Duodenal mucosa (tissue), 2 donors: ENCODE measurements around the gene NEMP2.
"Not testable (repeated sequence)": the region's sequence is repeated elsewhere in the genome, so short reads cannot be mapped to it uniquely, and the experiment has no call there.

Experiments
- H3K27ac ChIP-seq: one replicate; pipeline ENCODE4 v1.7.0; 2013; ENCODE audit warnings: low read depth, low read length
- H3K27me3 ChIP-seq, 2 donors: one replicate each; pipeline ENCODE4 v1.7.0; 2013; ENCODE audit warnings: low read length in 2 of 2, control low read depth in 1 of 2; ENCODE audit not compliant: insufficient read depth in 2 of 2, control insufficient read depth in 1 of 2
- H3K36me3 ChIP-seq, 2 donors: one replicate each; pipeline ENCODE4 v1.7.0; 2013; ENCODE audit warnings: low read length in 2 of 2, control low read depth in 1 of 2; ENCODE audit not compliant: insufficient read depth in 2 of 2, control insufficient read depth in 1 of 2
- H3K4me1 ChIP-seq, 2 donors: one replicate each; pipeline ENCODE4 v1.7.0; 2013; ENCODE audit warnings: low read length in 2 of 2, control low read depth in 1 of 2; ENCODE audit not compliant: insufficient read depth in 2 of 2, control insufficient read depth in 1 of 2
- H3K4me3 ChIP-seq, 2 donors: one replicate each; pipeline ENCODE4 v1.7.0; 2013; ENCODE audit warnings: low read length in 2 of 2, low read depth in 1 of 2
- H3K9ac ChIP-seq, 2 donors: one replicate each; pipeline ENCODE4 v1.7.0; 2013; ENCODE audit warnings: low read length in 2 of 2, low read depth in 1 of 2
- H3K9me3 ChIP-seq, 2 donors: one replicate each; pipeline ENCODE4 v1.7.0; 2013; ENCODE audit warnings: low read length in 2 of 2, control low read depth in 1 of 2; ENCODE audit not compliant: control insufficient read depth in 1 of 2

NEMP2 gene

GRCh38 chr2:190511104-190511503 is 23.4 kb downstream of the NEMP2 start:
- Histone ChIP-seq H3K27me3 (no peaks in the 10 kb centered on the region), H3K4me1 (peaks cover 8 to 11% of the 10 kb centered on the region in 2 donors), H3K9me3 (no peaks in the 10 kb centered on the region), H3K9ac (no peak overlapping the region), H3K27ac (no peak overlapping the region), H3K4me3 (no peak overlapping the region), H3K36me3 (peaks cover 1 to 3% of the 10 kb centered on the region in 2 donors)

GRCh38 chr2:190509895-190510294 is 24.6 kb downstream of the NEMP2 start:
- not testable (repeated sequence) for H3K4me3 ChIP-seq, H3K27ac ChIP-seq, H3K9ac ChIP-seq, H3K27me3 ChIP-seq, H3K9me3 ChIP-seq, H3K36me3 ChIP-seq
- peaks cover 8 to 18% of the 10 kb centered on the region in 2 donors for H3K4me1 ChIP-seq

GRCh38 chr2:190507135-190507534 is 27.4 kb downstream of the NEMP2 start:
- Histone ChIP-seq H3K9me3 (no peaks in the 10 kb centered on the region), H3K4me1 (peaks cover 8 to 23% of the 10 kb centered on the region in 2 donors), H3K27me3 (no peaks in the 10 kb centered on the region), H3K36me3 (peaks cover 0 to 33% of the 10 kb centered on the region in 2 donors), H3K9ac (no peak overlapping the region), H3K27ac (no peak overlapping the region), H3K4me3 (no peak overlapping the region)

- Histone ChIP-seq H3K27me3 (no peaks in the 10 kb centered on the region), H3K4me3 (no peak overlapping the region), H3K27ac (no peak overlapping the region), H3K36me3 (peaks cover 0 to 33% of the 10 kb centered on the region in 2 donors), H3K4me1 (peaks cover 8 to 24% of the 10 kb centered on the region in 2 donors), H3K9ac (no peak overlapping the region), H3K9me3 (no peaks in the 10 kb centered on the region)
Measured at GRCh38 chr2:190506666-190507065, 27.9 kb downstream of the NEMP2 start.

GRCh38 chr2:190505696-190506095 is 28.8 kb downstream of the NEMP2 start:
- Histone ChIP-seq H3K4me3 (no peak overlapping the region), H3K27me3 (no peaks in the 10 kb centered on the region), H3K4me1 (peaks cover 8 to 28% of the 10 kb centered on the region in 2 donors), H3K27ac (no peak overlapping the region), H3K36me3 (peaks cover 0 to 42% of the 10 kb centered on the region in 2 donors), H3K9ac (no peak overlapping the region), H3K9me3 (no peaks in the 10 kb centered on the region)

GRCh38 chr2:190504912-190505311 is 29.6 kb downstream of the NEMP2 start:
- H3K4me3 ChIP-seq, result no peak overlapping the region

GRCh38 chr2:190503088-190503487 is 31.4 kb downstream of the NEMP2 start:
- Histone ChIP-seq H3K27ac (no peak overlapping the region), H3K36me3 (peaks cover 3 to 56% of the 10 kb centered on the region in 2 donors), H3K4me3 (no peak overlapping the region), H3K27me3 (no peaks in the 10 kb centered on the region), H3K9me3 (no peaks in the 10 kb centered on the region), H3K9ac (no peak overlapping the region), H3K4me1 (peaks cover 0 to 17% of the 10 kb centered on the region in 2 donors)

More at GRCh38 chr2:190504912-190505311, 29.6 kb downstream of the NEMP2 start:
- peaks cover 0 to 47% of the 10 kb centered on the region in 2 donors for H3K36me3 ChIP-seq
- H3K9ac ChIP-seq, result no peak overlapping the region
- H3K27ac ChIP-seq, result no peak overlapping the region
- H3K9me3 ChIP-seq, result no peaks in the 10 kb centered on the region
- peaks cover 8 to 28% of the 10 kb centered on the region in 2 donors for H3K4me1 ChIP-seq
- no peaks in the 10 kb centered on the region for H3K27me3 ChIP-seq

GRCh38 chr2:190501702-190502407 is 32.7 kb downstream of the NEMP2 start:
- H3K4me1 ChIP-seq, result peaks cover 0 to 17% of the 10 kb centered on the region in 2 donors
- no peak overlapping the region for H3K27ac ChIP-seq
- H3K27me3 ChIP-seq, result no peaks in the 10 kb centered on the region
- no peaks in the 10 kb centered on the region for H3K9me3 ChIP-seq
- no peak overlapping the region for H3K4me3 ChIP-seq
- no peak overlapping the region for H3K9ac ChIP-seq
- peaks cover 8 to 63% of the 10 kb centered on the region in 2 donors for H3K36me3 ChIP-seq

- H3K27me3 ChIP-seq, result no peaks in the 10 kb centered on the region
- no peaks in the 10 kb centered on the region for H3K9me3 ChIP-seq
- H3K4me3 ChIP-seq, result no peak overlapping the region
- peaks cover 0 to 17% of the 10 kb centered on the region in 2 donors for H3K4me1 ChIP-seq
- H3K27ac ChIP-seq, result no peak overlapping the region
- no peak overlapping the region for H3K9ac ChIP-seq
- H3K36me3 ChIP-seq, result peaks cover 8 to 63% of the 10 kb centered on the region in 2 donors
Measured at GRCh38 chr2:190501231-190501630, 33.3 kb downstream of the NEMP2 start.

- Histone ChIP-seq H3K27me3 (no peaks in the 10 kb centered on the region), H3K9me3 (no peaks in the 10 kb centered on the region), H3K4me3 (no peak overlapping the region), H3K27ac (no peak overlapping the region), H3K9ac (no peak overlapping the region), H3K36me3 (peaks cover 8 to 55% of the 10 kb centered on the region in 2 donors), H3K4me1 (peaks cover 0 to 10% of the 10 kb centered on the region in 2 donors)
Measured at GRCh38 chr2:190500054-190500502, 34.4 kb downstream of the NEMP2 start.
